Mammary epithelial cell (primary cell): ENCODE results near the gene UNC79.

Source experiments
- CTCF ChIP-seq, 2 donors: IDR thresholded peaks in 1 of 2; conservative IDR thresholded peaks in 1 of 2; 2 replicates each; pipeline ENCODE4 v1.5.1; 2011 to 2012; ENCODE audit warnings: inconsistent platforms in 2 of 2, low read length in 2 of 2, mild to moderate bottlenecking in 2 of 2, control low read depth in 1 of 2, low read depth in 1 of 2; ENCODE audit not compliant: insufficient read depth in 1 of 2; ENCODE audit errors: extremely low read depth in 1 of 2
- EZH2 ChIP-seq: IDR thresholded peaks from 2 replicates; pipeline ENCODE4 v1.6.1; 2012; ENCODE audit warnings: low read length, inconsistent platforms, borderline replicate concordance

- no peak for TF ChIP-seq CTCF (conservative IDR thresholded peaks at IDR 0.05 in 1 of 2, IDR thresholded peaks at IDR 0.05 in 1 of 2; ENCODE audit: extremely low read depth in 1 of 2, insufficient read depth in 1 of 2, low read depth in 1 of 2, low read length in 2 of 2)
- no peak for TF ChIP-seq EZH2
Observed at GRCh38 chr14:93676416-93676958, 245.7 kb downstream of the UNC79 start.
